SK-N-SH (cell line): ENCODE results near the gene EFEMP2. TPM values are rescaled to one million over a fixed set of nuclear protein-coding genes. Genes with fewer than 3 reads are reported as not detected.

Source experiments
- CTCF ChIA-PET: fragments of 300-600, 350-600 bp; formaldehyde crosslinking; extraction: SDS; loops from one replicate; lab custom pipeline; 2021; lab: Yijun Ruan, JAX
- POLR2A ChIA-PET: fragments of 350-600 bp; sonication (Branson Sonifier 250); formaldehyde crosslinking; extraction: SDS; loops from one replicate; lab custom pipeline; 2020; ENCODE audit warnings: antibody characterized with exemption, inconsistent platforms; lab: Yijun Ruan, JAX
- DNase-seq: peaks from one replicate; pipeline ENCODE4 v3.0.0; 2012
- H2AFZ ChIP-seq: fragments of 200-600 bp; sonication (generic); 2 replicates; pipeline ENCODE4 v1.8.1; 2016; ENCODE audit warnings: antibody characterized with exemption, mild to moderate bottlenecking, low read depth
- H3F3A ChIP-seq: fragments of 200-600 bp; sonication (generic); replicated peaks from 2 replicates; pipeline ENCODE3; 2016; ENCODE audit warnings: antibody characterized with exemption, mild to moderate bottlenecking; ENCODE audit not compliant: insufficient read depth
- H3K27ac ChIP-seq, 2 experiments: fragments of 200-500 bp in 1 of 2; fragments of 200-600 bp in 1 of 2; sonication (Bioruptor generic) in 1 of 2; sonication (generic), shearing (Covaris generic) in 1 of 2; 2 replicates each; pipeline versions ENCODE4 v1.5.1 to v1.6.1; 2014 to 2016; ENCODE audit warnings: low read depth in 2 of 2, inconsistent platforms in 1 of 2, low read length in 1 of 2, mild to moderate bottlenecking in 1 of 2, mixed read lengths in 1 of 2
- H3K27me3 ChIP-seq: fragments of 200-600 bp; sonication (generic), shearing (Covaris generic); 2 replicates; pipeline ENCODE4 v1.6.1; 2016; ENCODE audit warnings: mixed run types; ENCODE audit not compliant: insufficient read depth
- H3K36me3 ChIP-seq, 2 experiments: fragments of 200-500 bp in 1 of 2; fragments of 200-600 bp in 1 of 2; sonication (Bioruptor generic) in 1 of 2; sonication (generic) in 1 of 2; replicated peaks in 1 of 2; 2 replicates each; pipeline versions ENCODE3 to v1.5.1; 2014 to 2016; ENCODE audit warnings: low read length in 1 of 2, mild to moderate bottlenecking in 1 of 2; ENCODE audit not compliant: insufficient read depth in 2 of 2, control insufficient read depth in 1 of 2
- H3K4me1 ChIP-seq, 2 experiments: fragments of 200-500 bp in 1 of 2; fragments of 200-600 bp in 1 of 2; sonication (Bioruptor generic) in 1 of 2; sonication (generic), shearing (Covaris generic) in 1 of 2; 2 replicates each; pipeline versions ENCODE4 v1.5.1 to v1.6.1; 2014 to 2016; ENCODE audit warnings: low read depth in 1 of 2, low read length in 1 of 2, mixed run types in 1 of 2; ENCODE audit not compliant: insufficient read depth in 2 of 2, control insufficient read depth in 1 of 2
- H3K4me2 ChIP-seq: fragments of 200-600 bp; sonication (generic), shearing (Covaris generic); 2 replicates; pipeline ENCODE4 v1.6.1; 2017; ENCODE audit warnings: mixed run types
- H3K4me3 ChIP-seq, 2 experiments: fragments of 200-500 bp in 1 of 2; fragments of 200-600 bp in 1 of 2; sonication (Bioruptor generic) in 1 of 2; sonication (generic), shearing (Covaris generic) in 1 of 2; 2 replicates each; pipeline versions ENCODE4 v1.5.1 to v1.8.1; 2014 to 2016; ENCODE audit warnings: low read depth in 2 of 2, inconsistent platforms in 1 of 2, low read length in 1 of 2, mild to moderate bottlenecking in 1 of 2, mixed read lengths in 1 of 2, moderate library complexity in 1 of 2
- H3K79me2 ChIP-seq: fragments of 200-600 bp; sonication (generic); 2 replicates; pipeline ENCODE4 v1.8.1; 2017; ENCODE audit warnings: mild to moderate bottlenecking; ENCODE audit not compliant: insufficient read depth
- H3K9ac ChIP-seq: fragments of 200-600 bp; sonication (generic); 2 replicates; pipeline ENCODE4 v1.6.1; 2017; ENCODE audit warnings: mixed run types
- H3K9me2 ChIP-seq: fragments of 200-600 bp; sonication (generic); 2 replicates; pipeline ENCODE4 v1.6.1; 2017; ENCODE audit warnings: mixed run types
- H3K9me3 ChIP-seq: fragments of 200-600 bp; sonication (generic); 2 replicates; pipeline ENCODE4 v1.6.1; 2017; ENCODE audit warnings: mixed run types, mild to moderate bottlenecking, moderate library complexity
- H4K20me1 ChIP-seq: fragments of 200-600 bp; sonication (generic); 2 replicates; pipeline ENCODE4 v1.6.1; 2017; ENCODE audit warnings: mild to moderate bottlenecking, mixed run types; ENCODE audit not compliant: insufficient read depth
- ELF1 ChIP-seq: IDR thresholded peaks from 2 replicates; pipeline ENCODE4 v1.4.0; 2012
- FOXJ3 ChIP-seq: sonication (generic); formaldehyde crosslinking; IDR thresholded peaks from 2 replicates; pipeline ENCODE4 v1.5.1; 2020; ENCODE audit warnings: mild to moderate bottlenecking, missing genetic modification reagents
- GATA2 ChIP-seq: sonication (generic); formaldehyde crosslinking; IDR thresholded peaks from 2 replicates; pipeline ENCODE4 v1.5.0; 2020; ENCODE audit warnings: mild to moderate bottlenecking, missing genetic modification reagents
- JUND ChIP-seq: IDR thresholded peaks from 2 replicates; pipeline ENCODE4 v1.4.0; 2012
- MAX ChIP-seq: IDR thresholded peaks from 2 replicates; pipeline ENCODE4 v1.4.0; 2012; ENCODE audit warnings: low read depth
- MEF2A ChIP-seq: IDR thresholded peaks from 2 replicates; pipeline ENCODE4 v1.4.0; 2012; ENCODE audit warnings: low read depth, borderline replicate concordance
- MXI1 ChIP-seq: IDR thresholded peaks from 2 replicates; pipeline ENCODE4 v1.6.1; 2012; ENCODE audit warnings: mild to moderate bottlenecking, low read depth, low read length, improper control_type of control experiment
- NFIC ChIP-seq: IDR thresholded peaks from 2 replicates; pipeline ENCODE4 v1.4.0; 2012; ENCODE audit warnings: borderline replicate concordance
- PBX3 ChIP-seq: IDR thresholded peaks from 2 replicates; pipeline ENCODE4; 2012
- POLR2AphosphoS5 ChIP-seq: IDR thresholded peaks from 2 replicates; pipeline ENCODE4 v1.6.1; 2012; ENCODE audit warnings: low read depth, low read length
- RXRA ChIP-seq: IDR thresholded peaks from 2 replicates; pipeline ENCODE4 v1.4.0; 2012; ENCODE audit warnings: low read depth, mild to moderate bottlenecking, borderline replicate concordance
- TEAD4 ChIP-seq: IDR thresholded peaks from 2 replicates; pipeline ENCODE4 v1.4.0; 2012; ENCODE audit warnings: mild to moderate bottlenecking, borderline replicate concordance; ENCODE audit not compliant: insufficient read depth
- WGBS: methylation state at CpG from one replicate; pipeline ENCODE4 v1.1.6; 2017; ENCODE audit warnings: low lambda C conversion rate; 5-methylcytosine and 5-hydroxymethylcytosine counted together
- polyA plus RNA-seq, 3 experiments: library from polyadenylated mRNA; depleted of rRNA; stranded (reverse); fragments of >200 nt; gene quantifications; 2 replicates each; pipeline ENCODE4 v1.2.3, GENCODE V29; 2012

Gene EFEMP2
- polyA plus RNA-seq, 1 of the 3 experiments (the other 2 are of a cell fraction), result 203 TPM

- Histone ChIP-seq H4K20me1 (peaks cover 19% of the 10 kb centered on the region), H3K79me2 (peaks cover 55% of the 10 kb centered on the region), H3K27ac (peak overlapping the region; percentile 80 to 94), H3K27me3 (no peaks in the 10 kb centered on the region), H3K9me2 (no peaks in the 10 kb centered on the region), H3K36me3 (peaks cover 39 to 41% of the 10 kb centered on the region in 2 experiments), H3K4me3 (peak overlapping the region; percentile 56 to 82), H3F3A (peaks cover 56% of the 10 kb centered on the region), H3K9me3 (no peaks in the 10 kb centered on the region), H2AFZ (peak overlapping the region; percentile 82; the same call in 1 of the 2 replicates), H3K4me2 (peak overlapping the region; percentile 98), H3K4me1 (peaks cover 35 to 48% of the 10 kb centered on the region in 2 experiments), H3K9ac (peak overlapping the region; percentile 73)
- 0% methylated on average over 13 of the region's 23 CpGs for WGBS
- TF ChIP-seq RXRA, result no peak
- peak; percentile 18; the same call in 1 of the 2 replicates for TF ChIP-seq MXI1
- TF ChIP-seq MAX, result no peak; the same call in 1 of the 2 replicates
- no peak for TF ChIP-seq ELF1
- TF ChIP-seq MEF2A, result no peak
- DNase-seq, result no peak
- ChIA-PET POLR2A (interaction anchor here (0.7 to 3.8 kb wide), 8 partner anchors 9 to 176 kb away, joined by 3 to 46 read pairs (median 4); partner anchors contain the start of genes BANF1, CFL1, EIF1AD and KAT5), CTCF (interaction anchor here (0.7 to 15.2 kb wide), 35 partner anchors 10 to 273 kb away, joined by 3 to 374 read pairs (median 5); partner anchors contain the start of genes C11orf68, CFL1, CTSW and DRAP1)
These were observed 15.1 kb upstream of the EFEMP2 start for GRCh38 chr11:65887723-65888162.

- Histone ChIP-seq H3K9ac (peak overlapping the region; percentile 73), H3F3A (peaks cover 50% of the 10 kb centered on the region)
- no peak for TF ChIP-seq NFIC
- no peak for TF ChIP-seq GATA2 (CRISPR knock-in tag)
- no peak for TF ChIP-seq FOXJ3
- no peak for TF ChIP-seq PBX3
- no peak for TF ChIP-seq TEAD4
- TF ChIP-seq JUND, result no peak
- no peak for TF ChIP-seq ELF1
- no peak for TF ChIP-seq POLR2AphosphoS5
- no peak for TF ChIP-seq MXI1
- TF ChIP-seq, all 33 proteins: peak for 0
- Histone ChIP-seq H4K20me1 (peaks cover 13% of the 10 kb centered on the region), H3K36me3 (peaks cover 36 to 45% of the 10 kb centered on the region in 2 experiments), H3K9me3 (no peaks in the 10 kb centered on the region), H3K27me3 (no peaks in the 10 kb centered on the region), H3K4me3 (peak overlapping the region; percentile 56 to 82), H3K79me2 (peaks cover 48% of the 10 kb centered on the region), H3K9me2 (no peaks in the 10 kb centered on the region), H3K27ac (peak overlapping the region; percentile 80 to 94), H2AFZ (no peak overlapping the region), H3K4me2 (peak overlapping the region; percentile 98), H3K4me1 (peaks cover 29 to 41% of the 10 kb centered on the region in 2 experiments)
- POLR2A ChIA-PET, result interaction anchor here (0.6 to 1.5 kb wide), 2 partner anchors 27 to 78 kb away, joined by 3 to 5 read pairs; partner anchors contain the start of gene MUS81
- WGBS, result 75% methylated on average over 14 of the region's 14 CpGs
- CTCF ChIA-PET, result interaction anchor here (0.5 to 15.2 kb wide), 18 partner anchors 9 to 425 kb away, joined by 3 to 374 read pairs (median 8); partner anchors contain the start of genes CFL1, CTSW, EFEMP2 and FOSL1
- DNase-seq, result no peak
These were observed 14.5 kb upstream of the EFEMP2 start for GRCh38 chr11:65886826-65887722.
